IMR-90 (cell line): ENCODE results near the gene PYROXD2. TPM values are rescaled to one million over a fixed set of nuclear protein-coding genes. Genes with fewer than 3 reads are reported as not detected.

Experiments used
- ATAC-seq: fragments of 200-7000 bp; cut with Tn5 transposase; 2 replicates; pipeline ENCODE4 v1.9.1; 2020; ENCODE audit warnings: low read depth, mild to moderate bottlenecking, moderate library complexity
- BruUV-seq: library from RNA; stranded (reverse); fragments of 400-500 nt; replicated peaks from 2 replicates; lab custom pipeline; 2021; lab: Mats Ljungman, UMichigan
- CTCF ChIA-PET: fragments of 300-600 bp; formaldehyde crosslinking; extraction: SDS; loops from one replicate; lab custom pipeline; 2021; ENCODE audit warnings: antibody characterized with exemption; lab: Yijun Ruan, JAX
- POLR2A ChIA-PET: fragments of 300-600 bp; sonication (Branson Sonifier 250); formaldehyde crosslinking; loops from one replicate; lab custom pipeline; 2022; ENCODE audit warnings: antibody characterized with exemption; ENCODE audit not compliant: unreplicated experiment; lab: Charles Lee
- DNase-seq: peaks from one replicate; pipeline ENCODE4 v3.0.0; 2013
- H2AFZ ChIP-seq: replicated peaks from 2 replicates; pipeline ENCODE3; 2013; ENCODE audit warnings: low read length, mild to moderate bottlenecking; ENCODE audit not compliant: poor library complexity
- H2AK5ac ChIP-seq: 2 replicates; pipeline ENCODE4 v1.6.1; 2013; ENCODE audit warnings: low read depth, low read length, inconsistent platforms
- H2AK9ac ChIP-seq: replicated peaks from 2 replicates; pipeline ENCODE3; 2013; ENCODE audit warnings: mild to moderate bottlenecking, low read depth, low read length, moderate library complexity; ENCODE audit not compliant: poor library complexity
- H2BK120ac ChIP-seq: 2 replicates; pipeline ENCODE4 v1.6.1; 2013; ENCODE audit warnings: low read depth, low read length, inconsistent platforms
- H2BK15ac ChIP-seq: 3 replicates; pipeline ENCODE4 v1.6.1; 2013; ENCODE audit warnings: low read depth, low read length, inconsistent platforms
- H2BK20ac ChIP-seq: 2 replicates; pipeline ENCODE4 v1.6.1; 2013; ENCODE audit warnings: low read depth, mild to moderate bottlenecking, inconsistent platforms, low read length, moderate library complexity
- H2BK5ac ChIP-seq: 2 replicates; pipeline ENCODE4 v1.6.1; 2013; ENCODE audit warnings: mild to moderate bottlenecking, low read depth, low read length, inconsistent platforms; ENCODE audit not compliant: poor library complexity, severe bottlenecking
- H3K14ac ChIP-seq: replicated peaks from 2 replicates; pipeline ENCODE4 v1.6.1; 2013; ENCODE audit warnings: low read depth, low read length, inconsistent platforms
- H3K18ac ChIP-seq: 2 replicates; pipeline ENCODE4 v1.6.1; 2013; ENCODE audit warnings: low read depth, low read length, control low read depth
- H3K23ac ChIP-seq: 2 replicates; pipeline ENCODE4 v1.6.1; 2013; ENCODE audit warnings: low read depth, low read length, inconsistent platforms
- H3K27ac ChIP-seq: 2 replicates; pipeline ENCODE4 v1.5.1; 2013; ENCODE audit warnings: mild to moderate bottlenecking, control low read depth, low read length; ENCODE audit not compliant: insufficient read depth
- H3K27me3 ChIP-seq: 2 replicates; pipeline ENCODE4 v1.6.1; 2013; ENCODE audit warnings: low read length; ENCODE audit not compliant: control insufficient read depth, insufficient read depth
- H3K36me3 ChIP-seq: 2 replicates; pipeline ENCODE4 v1.6.1; 2013; ENCODE audit warnings: low read length, mixed read lengths; ENCODE audit not compliant: control insufficient read depth, insufficient read depth
- H3K4ac ChIP-seq: 2 replicates; pipeline ENCODE4 v1.6.1; 2013; ENCODE audit warnings: low read depth, low read length, inconsistent platforms
- H3K4me1 ChIP-seq: 2 replicates; pipeline ENCODE4 v1.6.1; 2013; ENCODE audit warnings: low read length, mixed read lengths; ENCODE audit not compliant: control insufficient read depth, insufficient read depth
- H3K4me2 ChIP-seq: 2 replicates; pipeline ENCODE4 v1.6.1; 2013; ENCODE audit warnings: low read depth, mild to moderate bottlenecking, control low read depth, low read length, moderate library complexity
- H3K4me3 ChIP-seq: 2 replicates; pipeline ENCODE4 v1.5.1; 2013; ENCODE audit warnings: low read depth, mild to moderate bottlenecking, control low read depth, low read length, moderate library complexity; ENCODE audit not compliant: insufficient read depth
- H3K56ac ChIP-seq: 2 replicates; pipeline ENCODE4 v1.6.1; 2013; ENCODE audit warnings: low read length, inconsistent platforms; ENCODE audit not compliant: insufficient read depth; ENCODE audit errors: extremely low read depth
- H3K79me1 ChIP-seq, 2 experiments: 2 replicates each; pipeline ENCODE4 v1.6.1; 2013; ENCODE audit warnings: low read length in 2 of 2, inconsistent platforms in 1 of 2, low read depth in 1 of 2
- H3K9ac ChIP-seq: 2 replicates; pipeline ENCODE4 v1.6.1; 2013; ENCODE audit warnings: low read depth, low read length, control low read depth
- H3K9me1 ChIP-seq: 2 replicates; pipeline ENCODE4 v1.6.1; 2013; ENCODE audit warnings: low read length, inconsistent platforms; ENCODE audit not compliant: insufficient read depth
- H3K9me3 ChIP-seq: 2 replicates; pipeline ENCODE4 v1.6.1; 2013; ENCODE audit warnings: low read length; ENCODE audit not compliant: control insufficient read depth, insufficient read depth
- H4K20me1 ChIP-seq: 2 replicates; pipeline ENCODE4 v1.6.1; 2013; ENCODE audit warnings: low read length, inconsistent platforms; ENCODE audit not compliant: insufficient read depth
- H4K5ac ChIP-seq: 2 replicates; pipeline ENCODE4 v1.6.1; 2013; ENCODE audit warnings: mild to moderate bottlenecking, low read depth, low read length, control low read depth
- H4K8ac ChIP-seq, 2 experiments: 2 replicates each; pipeline ENCODE4 v1.6.1; 2013; ENCODE audit warnings: low read depth in 2 of 2, low read length in 2 of 2, control low read depth in 1 of 2, inconsistent platforms in 1 of 2
- H4K91ac ChIP-seq: 2 replicates; pipeline ENCODE4 v1.6.1; 2013; ENCODE audit warnings: low read depth, low read length, inconsistent platforms; ENCODE audit not compliant: insufficient read depth
- BHLHE40 ChIP-seq: fragments of 150-350 bp; IDR thresholded peaks from 2 replicates; pipeline ENCODE4 v1.6.1; 2016; ENCODE audit warnings: mild to moderate bottlenecking, low read depth, low read length
- CEBPB ChIP-seq: IDR thresholded peaks from 2 replicates; pipeline ENCODE4 v1.6.1; 2012; ENCODE audit warnings: low read depth, low read length, improper control_type of control experiment
- CHD1 ChIP-seq: IDR thresholded peaks from 2 replicates; pipeline ENCODE4 v1.6.1; 2012; ENCODE audit warnings: low read depth, low read length, improper control_type of control experiment
- CTCF ChIP-seq: conservative IDR thresholded peaks from 2 replicates; pipeline ENCODE4 v1.5.1; 2012; ENCODE audit warnings: mild to moderate bottlenecking, low read depth, low read length, improper control_type of control experiment
- ELK1 ChIP-seq: fragments of 150-350 bp; IDR thresholded peaks from 2 replicates; pipeline ENCODE4 v1.6.1; 2016; ENCODE audit warnings: low read depth, mild to moderate bottlenecking, low read length, moderate library complexity, borderline replicate concordance
- FOS ChIP-seq: fragments of 150-350 bp; IDR thresholded peaks from 2 replicates; pipeline ENCODE4 v1.6.1; 2016; ENCODE audit warnings: low read depth, low read length
- MAFK ChIP-seq: IDR thresholded peaks from 2 replicates; pipeline ENCODE4 v1.6.1; 2012; ENCODE audit warnings: low read depth, low read length, improper control_type of control experiment
- MAZ ChIP-seq: IDR thresholded peaks from 2 replicates; pipeline ENCODE4 v1.6.1; 2012; ENCODE audit warnings: low read depth, mild to moderate bottlenecking, low read length, improper control_type of control experiment, moderate library complexity, borderline replicate concordance
- MXI1 ChIP-seq: IDR thresholded peaks from 2 replicates; pipeline ENCODE4 v1.6.1; 2012; ENCODE audit warnings: low read depth, mild to moderate bottlenecking, low read length, moderate library complexity, borderline replicate concordance
- NFE2L2 ChIP-seq: fragments of 150-350 bp; IDR thresholded peaks from 2 replicates; pipeline ENCODE4 v1.6.1; 2016; ENCODE audit warnings: low read depth, mild to moderate bottlenecking, low read length
- POLR2A ChIP-seq: IDR thresholded peaks from 2 replicates; pipeline ENCODE4 v1.6.1; 2012; ENCODE audit warnings: mild to moderate bottlenecking, low read depth, low read length
- RAD21 ChIP-seq: IDR thresholded peaks from 2 replicates; pipeline ENCODE4 v1.6.1; 2012; ENCODE audit warnings: low read length, improper control_type of control experiment
- RCOR1 ChIP-seq: IDR thresholded peaks from 2 replicates; pipeline ENCODE4 v1.6.1; 2012; ENCODE audit warnings: mild to moderate bottlenecking, low read length, improper control_type of control experiment; ENCODE audit not compliant: insufficient replicate concordance
- RFX5 ChIP-seq: IDR thresholded peaks from 2 replicates; pipeline ENCODE4 v1.8.0; 2012; ENCODE audit warnings: low read depth, mild to moderate bottlenecking, low read length, moderate library complexity
- SMC3 ChIP-seq: fragments of 150-350 bp; IDR thresholded peaks from 2 replicates; pipeline ENCODE4 v1.6.1; 2016; ENCODE audit warnings: low read depth, mild to moderate bottlenecking, antibody characterized with exemption, low read length, moderate library complexity
- USF2 ChIP-seq: fragments of 150-350 bp; IDR thresholded peaks from 2 replicates; pipeline ENCODE4 v1.6.1; 2017; ENCODE audit warnings: mild to moderate bottlenecking, antibody characterized with exemption, low read length, low read depth
- WGBS, 2 experiments: methylation state at CpG; one replicate each; pipeline versions ENCODE4 v1.1.5 to v1.1.7; 2013; ENCODE audit warnings: missing lambda C conversion rate in 2 of 2; ENCODE audit not compliant: insufficient read length in 1 of 2; ENCODE audit errors: extremely low coverage in 2 of 2; 5-methylcytosine and 5-hydroxymethylcytosine counted together
- dilution Hi-C: fragments of 300-500 bp; cut with HindIII; formaldehyde crosslinking; loops from one replicate; pipeline ENCODE4 v1.14.3; 2018; ENCODE audit warnings: low sequenced_read_pairs; ENCODE audit not compliant: unreplicated experiment
- in situ Hi-C: fragments of 300-500 bp; cut with MboI; formaldehyde crosslinking; loops from 3 replicates; pipeline ENCODE4 v1.14.3; 2019; ENCODE audit warnings: low sequenced_read_pairs, inconsistent platforms, mixed read lengths
- intact Hi-C: fragments of 100-400 bp; cut with micrococcal nuclease; formaldehyde crosslinking; loops from 2 replicates; pipeline ENCODE4 v1.10.0; 2022
- polyA plus RNA-seq, 3 experiments: library from polyadenylated mRNA; depleted of rRNA; stranded (reverse); fragments of >200 nt; gene quantifications; 2 replicates each; pipeline ENCODE4 v1.2.3, GENCODE V29; 2012; ENCODE audit warnings: low replicate concordance in 1 of 3
- total RNA-seq: library from RNA; depleted of rRNA; stranded (reverse); fragments of >200 nt; gene quantifications from 2 replicates; pipeline ENCODE4 v1.2.3, GENCODE V29; 2012

The PYROXD2 gene
- total and polyA plus RNA-seq, 2 of the 4 experiments (the other 2 are of a cell fraction), result 6.5 to 16.3 TPM

- Histone ChIP-seq H2AK9ac (no peak overlapping the region), H2BK20ac (no peak overlapping the region), H4K8ac (no peak overlapping the region), H2AK5ac (no peak overlapping the region), H4K5ac (no peak overlapping the region), H3K18ac (no peak overlapping the region), H2BK5ac (no peak overlapping the region), H2BK120ac (no peak overlapping the region), H3K4me2 (no peak overlapping the region), H4K91ac (no peak overlapping the region), H3K27ac (no peak overlapping the region), H3K9ac (no peak overlapping the region), H3K4ac (no peak overlapping the region), H4K20me1 (no peaks in the 10 kb centered on the region), H3K4me1 (peaks cover 5% of the 10 kb centered on the region), H3K27me3 (no peaks in the 10 kb centered on the region), H3K14ac (no peak overlapping the region), H3K9me3 (no peaks in the 10 kb centered on the region), H3K56ac (no peak overlapping the region), H3K23ac (no peak overlapping the region), H3K36me3 (no peaks in the 10 kb centered on the region), H3K9me1 (no peaks in the 10 kb centered on the region; the same call in none of the 2 replicates), H2BK15ac (no peak overlapping the region), H3K79me1 (no peaks in the 10 kb centered on the region), H3K4me3 (no peak overlapping the region), H2AFZ (no peak overlapping the region)
- BruUV-seq, result no TSS peak
- intact Hi-C loops (no loop called here), in situ Hi-C loops (no loop called here), dilution Hi-C loops (no loop called here)
- WGBS, 2 experiments, result no CpG with 5 or more reads among the region's 6 CpGs
- ChIA-PET POLR2A (no interaction called here), CTCF (no interaction called here)
- TF ChIP-seq MAFK (no peak), CTCF (no peak), BHLHE40 (no peak), RAD21 (no peak), FOS (no peak), RFX5 (no peak), NFE2L2 (no peak), CHD1 (no peak), MAZ (no peak), USF2 (no peak), ELK1 (no peak), RCOR1 (no peak), CEBPB (no peak), SMC3 (no peak), MXI1 (no peak), POLR2A (no peak)
- DNase-seq (no peak), ATAC-seq (no peak)
These were observed 51.8 kb downstream of the PYROXD2 start for GRCh38 chr10:98363220-98363619.
